ENCODE measurements around the gene FGF14. TPM values are rescaled to one million over a fixed set of nuclear protein-coding genes. Genes with fewer than 3 reads are reported as not detected.

FGF14 gene
- total RNA-seq, 1 experiment from 2014 or later: not detected

- Histone ChIP-seq H3K9me3 (ENCODE audit: low read length) (no peaks in the 10 kb centered on the region), H3K9me2 (replicated peaks; ENCODE audit: insufficient read depth, low read length) (no peaks in the 10 kb centered on the region), H3K4me3 (ENCODE audit: low read length) (no peak overlapping the region), H3K27ac (ENCODE audit: low read length) (no peak overlapping the region), H3K27me3 (ENCODE audit: low read length) (no peaks in the 10 kb centered on the region), H2AFZ (ENCODE audit: low read length) (no peak overlapping the region), H4K20me1 (ENCODE audit: insufficient read depth, low read depth, low read length) (no peaks in the 10 kb centered on the region), H3K79me2 (ENCODE audit: low read length) (no peaks in the 10 kb centered on the region), H3K4me1 (ENCODE audit: low read length) (peaks cover 3% of the 10 kb centered on the region; the same call in 1 of the 2 replicates), H3K4me2 (ENCODE audit: low read depth, low read length, poor library complexity, severe bottlenecking) (no peak overlapping the region), H3K36me3 (ENCODE audit: insufficient read depth, low read length) (no peaks in the 10 kb centered on the region), H3K9ac (ENCODE audit: low read length) (no peak overlapping the region)
- DNase-seq: peak; percentile 42
Observed at GRCh38 chr13:101869553-101869952, 532.3 kb downstream of the FGF14 start.

- Histone ChIP-seq H3K79me2 (ENCODE audit: low read length) (no peaks in the 10 kb centered on the region), H3K9ac (ENCODE audit: low read length) (no peak overlapping the region), H3K4me2 (ENCODE audit: low read depth, low read length, poor library complexity, severe bottlenecking) (no peak overlapping the region), H4K20me1 (ENCODE audit: insufficient read depth, low read depth, low read length) (no peaks in the 10 kb centered on the region), H3K36me3 (ENCODE audit: insufficient read depth, low read length) (no peaks in the 10 kb centered on the region), H3K9me2 (replicated peaks; ENCODE audit: insufficient read depth, low read length) (no peaks in the 10 kb centered on the region), H3K27ac (ENCODE audit: low read length) (no peak overlapping the region), H2AFZ (ENCODE audit: low read length) (no peak overlapping the region), H3K27me3 (ENCODE audit: low read length) (no peaks in the 10 kb centered on the region), H3K4me1 (ENCODE audit: low read length) (peaks cover 3% of the 10 kb centered on the region; the same call in 1 of the 2 replicates), H3K9me3 (ENCODE audit: low read length) (no peaks in the 10 kb centered on the region), H3K4me3 (ENCODE audit: low read length) (no peak overlapping the region)
- no peak for DNase-seq
Observed at GRCh38 chr13:101868585-101869469, 533.0 kb downstream of the FGF14 start.

GRCh38 chr13:101866889-101867581, 534.8 kb downstream of the FGF14 start:
- Histone ChIP-seq H3K79me2 (ENCODE audit: low read length) (no peaks in the 10 kb centered on the region), H3K9me2 (replicated peaks; ENCODE audit: insufficient read depth, low read length) (no peaks in the 10 kb centered on the region), H3K36me3 (ENCODE audit: insufficient read depth, low read length) (no peaks in the 10 kb centered on the region), H3K4me1 (ENCODE audit: low read length) (peaks cover 3% of the 10 kb centered on the region; the same call in 1 of the 2 replicates), H3K9ac (ENCODE audit: low read length) (no peak overlapping the region), H2AFZ (ENCODE audit: low read length) (no peak overlapping the region), H3K27me3 (ENCODE audit: low read length) (no peaks in the 10 kb centered on the region), H4K20me1 (ENCODE audit: insufficient read depth, low read depth, low read length) (no peaks in the 10 kb centered on the region), H3K4me3 (ENCODE audit: low read length) (no peak overlapping the region), H3K4me2 (ENCODE audit: low read depth, low read length, poor library complexity, severe bottlenecking) (no peak overlapping the region), H3K27ac (ENCODE audit: low read length) (no peak overlapping the region), H3K9me3 (ENCODE audit: low read length) (no peaks in the 10 kb centered on the region)
- DNase-seq: no peak

GRCh38 chr13:101858860-101859259, 543.0 kb downstream of the FGF14 start:
- Histone ChIP-seq H3K36me3 (ENCODE audit: insufficient read depth, low read length) (no peaks in the 10 kb centered on the region), H3K9me2 (replicated peaks; ENCODE audit: insufficient read depth, low read length) (no peaks in the 10 kb centered on the region), H3K79me2 (ENCODE audit: low read length) (no peaks in the 10 kb centered on the region), H3K4me1 (ENCODE audit: low read length) (no peaks in the 10 kb centered on the region), H3K27ac (ENCODE audit: low read length) (no peak overlapping the region), H2AFZ (ENCODE audit: low read length) (no peak overlapping the region), H3K27me3 (ENCODE audit: low read length) (no peaks in the 10 kb centered on the region), H3K4me3 (ENCODE audit: low read length) (no peak overlapping the region), H3K9me3 (ENCODE audit: low read length) (no peaks in the 10 kb centered on the region), H3K9ac (ENCODE audit: low read length) (no peak overlapping the region), H4K20me1 (ENCODE audit: insufficient read depth, low read depth, low read length) (no peaks in the 10 kb centered on the region), H3K4me2 (ENCODE audit: low read depth, low read length, poor library complexity, severe bottlenecking) (no peak overlapping the region)
- no peak for DNase-seq

GRCh38 chr13:101846701-101847100, 555.1 kb downstream of the FGF14 start:
- no peak overlapping the region for H2AFZ ChIP-seq (ENCODE audit: low read length)
- H3K36me3 ChIP-seq (ENCODE audit: insufficient read depth, low read length): no peaks in the 10 kb centered on the region
- no peaks in the 10 kb centered on the region for H3K4me1 ChIP-seq (ENCODE audit: low read length)
- H3K9ac ChIP-seq (ENCODE audit: low read length): no peak overlapping the region
- H4K20me1 ChIP-seq (ENCODE audit: insufficient read depth, low read depth, low read length): no peaks in the 10 kb centered on the region
- no peaks in the 10 kb centered on the region for H3K9me3 ChIP-seq (ENCODE audit: low read length)
- H3K27me3 ChIP-seq (ENCODE audit: low read length): no peaks in the 10 kb centered on the region
- DNase-seq: no peak
- H3K79me2 ChIP-seq (ENCODE audit: low read length): no peaks in the 10 kb centered on the region
- H3K4me3 ChIP-seq (ENCODE audit: low read length): no peak overlapping the region
- no peak overlapping the region for H3K27ac ChIP-seq (ENCODE audit: low read length)
- no peaks in the 10 kb centered on the region for H3K9me2 ChIP-seq (replicated peaks; ENCODE audit: insufficient read depth, low read length)
- H3K4me2 ChIP-seq (ENCODE audit: low read depth, low read length, poor library complexity, severe bottlenecking): no peak overlapping the region

GRCh38 chr13:101846249-101846648, 555.6 kb downstream of the FGF14 start:
- Histone ChIP-seq H4K20me1 (ENCODE audit: insufficient read depth, low read depth, low read length) (no peaks in the 10 kb centered on the region), H3K4me1 (ENCODE audit: low read length) (no peaks in the 10 kb centered on the region), H3K36me3 (ENCODE audit: insufficient read depth, low read length) (no peaks in the 10 kb centered on the region), H3K79me2 (ENCODE audit: low read length) (no peaks in the 10 kb centered on the region), H3K27me3 (ENCODE audit: low read length) (no peaks in the 10 kb centered on the region), H3K9me2 (replicated peaks; ENCODE audit: insufficient read depth, low read length) (no peaks in the 10 kb centered on the region), H3K4me2 (ENCODE audit: low read depth, low read length, poor library complexity, severe bottlenecking) (no peak overlapping the region), H2AFZ (ENCODE audit: low read length) (no peak overlapping the region), H3K9me3 (ENCODE audit: low read length) (no peaks in the 10 kb centered on the region), H3K27ac (ENCODE audit: low read length) (no peak overlapping the region), H3K9ac (ENCODE audit: low read length) (no peak overlapping the region), H3K4me3 (ENCODE audit: low read length) (no peak overlapping the region)
- DNase-seq: no peak

- Histone ChIP-seq H3K9me2 (replicated peaks; ENCODE audit: insufficient read depth, low read length) (no peaks in the 10 kb centered on the region), H3K27ac (ENCODE audit: low read length) (no peak overlapping the region), H3K79me2 (ENCODE audit: low read length) (no peaks in the 10 kb centered on the region), H3K9me3 (ENCODE audit: low read length) (no peaks in the 10 kb centered on the region), H3K4me1 (ENCODE audit: low read length) (no peaks in the 10 kb centered on the region), H3K27me3 (ENCODE audit: low read length) (no peaks in the 10 kb centered on the region), H3K36me3 (ENCODE audit: insufficient read depth, low read length) (no peaks in the 10 kb centered on the region), H3K4me2 (ENCODE audit: low read depth, low read length, poor library complexity, severe bottlenecking) (no peak overlapping the region), H3K4me3 (ENCODE audit: low read length) (no peak overlapping the region), H4K20me1 (ENCODE audit: insufficient read depth, low read depth, low read length) (no peaks in the 10 kb centered on the region), H3K9ac (ENCODE audit: low read length) (no peak overlapping the region), H2AFZ (ENCODE audit: low read length) (no peak overlapping the region)
- DNase-seq: no peak
Observed at GRCh38 chr13:101845245-101846020, 556.4 kb downstream of the FGF14 start.

GRCh38 chr13:101841698-101842097, 560.1 kb downstream of the FGF14 start:
- Histone ChIP-seq H3K9me3 (ENCODE audit: low read length) (no peaks in the 10 kb centered on the region), H3K4me2 (ENCODE audit: low read depth, low read length, poor library complexity, severe bottlenecking) (no peak overlapping the region), H3K4me3 (ENCODE audit: low read length) (no peak overlapping the region), H3K4me1 (ENCODE audit: low read length) (no peaks in the 10 kb centered on the region), H3K9me2 (replicated peaks; ENCODE audit: insufficient read depth, low read length) (no peaks in the 10 kb centered on the region), H3K9ac (ENCODE audit: low read length) (no peak overlapping the region), H2AFZ (ENCODE audit: low read length) (no peak overlapping the region), H3K79me2 (ENCODE audit: low read length) (no peaks in the 10 kb centered on the region), H3K36me3 (ENCODE audit: insufficient read depth, low read length) (no peaks in the 10 kb centered on the region), H3K27ac (ENCODE audit: low read length) (no peak overlapping the region), H3K27me3 (ENCODE audit: low read length) (no peaks in the 10 kb centered on the region), H4K20me1 (ENCODE audit: insufficient read depth, low read depth, low read length) (no peaks in the 10 kb centered on the region)
- DNase-seq: no peak
